Measurements from ENCODE around the gene NUTM2D. TPM values are rescaled to one million over a fixed set of nuclear protein-coding genes. Genes with fewer than 3 reads are reported as not detected.
"Not testable (repeated sequence)": the region's sequence is repeated elsewhere in the genome, so short reads cannot be mapped to it uniquely, and the experiment has no call there.

NUTM2D gene
- total RNA-seq, 2 experiments from 2014 or later: 1.6 to 2.0 TPM

DNA sequence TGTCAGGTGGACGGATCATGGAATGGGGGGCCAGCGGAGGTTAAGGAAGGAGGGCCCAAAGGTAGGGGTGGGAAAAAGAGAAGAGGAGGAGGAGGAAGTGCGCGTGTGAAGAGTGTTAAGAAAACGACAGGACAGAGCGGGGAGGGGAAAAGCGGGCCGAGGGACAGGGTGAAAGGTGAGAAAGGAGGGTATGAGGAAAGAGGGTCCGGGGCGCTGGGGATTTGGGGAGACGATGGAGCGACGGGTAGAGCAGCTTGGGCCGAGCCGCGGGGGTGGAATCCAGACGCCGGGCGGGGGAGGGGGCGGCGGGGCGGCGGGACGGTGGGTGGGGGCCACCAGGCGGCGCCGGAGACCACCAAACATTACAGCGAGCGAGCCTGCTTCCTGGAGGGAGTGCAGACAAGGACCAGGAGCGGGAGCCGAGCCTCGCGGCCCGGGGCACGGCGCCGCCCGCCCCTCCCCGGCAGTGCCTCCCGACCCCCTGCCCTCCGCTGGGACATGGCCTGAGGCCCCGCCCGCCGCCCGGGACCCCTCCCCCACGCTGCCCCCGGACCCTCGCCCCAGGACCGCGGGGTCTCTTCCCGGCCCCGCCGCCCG is 15.9 kb upstream of the NUTM2D start:
- Mint-ChIP-seq H3K27ac (peak overlapping the region; percentile 79), H3K4me3 (peak overlapping the region; percentile 89), H3K4me1 (ENCODE audit: low read depth) (peaks cover 13% of the 10 kb centered on the region)
- DNase-seq; POLR2A ChIA-PET; H3K9me3 Mint-ChIP-seq (ENCODE audit: insufficient read depth); H3K36me3 Mint-ChIP-seq (ENCODE audit: low read depth); CTCF ChIA-PET; H3K27me3 Mint-ChIP-seq (ENCODE audit: low read depth): not testable (repeated sequence)
- peak; percentile 14 for ATAC-seq

- H3K9me3 Mint-ChIP-seq (ENCODE audit: insufficient read depth); POLR2A ChIA-PET; H3K36me3 Mint-ChIP-seq (ENCODE audit: low read depth); H3K27me3 Mint-ChIP-seq (ENCODE audit: low read depth); CTCF ChIA-PET: not testable (repeated sequence)
- Mint-ChIP-seq H3K27ac (peak overlapping the region; percentile 87), H3K4me3 (peak overlapping the region; percentile 79), H3K4me1 (ENCODE audit: low read depth) (peaks cover 13% of the 10 kb centered on the region)
- DNase-seq (peak; percentile 82), ATAC-seq (peak; percentile 89)
Measured at GRCh38 chr10:87342249-87342710, 15.3 kb upstream of the NUTM2D start.

DNA sequence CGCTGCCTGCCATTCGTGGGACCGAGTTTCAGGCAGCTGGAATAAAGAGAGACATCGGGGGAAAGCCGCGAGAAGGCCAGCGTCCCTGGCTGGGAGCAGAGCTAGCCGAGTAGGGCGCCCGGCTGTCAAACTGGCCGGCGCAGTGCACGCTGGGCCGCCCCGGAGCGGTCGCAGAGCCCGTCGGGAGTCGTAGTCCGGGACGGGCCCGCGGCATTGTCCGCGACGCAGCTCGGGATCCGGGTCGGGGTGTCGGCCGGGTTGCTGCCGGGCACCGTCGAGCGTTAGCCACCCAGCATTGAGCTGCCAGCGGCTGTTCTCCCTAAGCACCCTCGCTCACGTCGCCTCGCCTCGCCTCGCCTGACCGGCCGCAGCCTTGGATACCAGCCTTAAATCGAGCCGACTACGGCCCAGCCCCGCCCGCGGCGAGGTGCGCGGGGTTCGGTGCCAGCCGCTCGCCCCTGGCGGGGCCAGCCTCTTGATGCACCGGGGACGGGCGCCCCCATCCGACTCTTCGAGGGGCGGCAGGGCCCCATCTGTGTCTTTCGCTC is 14.8 kb upstream of the NUTM2D start:
- POLR2A ChIA-PET; CTCF ChIA-PET; H3K27me3 Mint-ChIP-seq (ENCODE audit: low read depth); H3K36me3 Mint-ChIP-seq (ENCODE audit: low read depth); H3K9me3 Mint-ChIP-seq (ENCODE audit: insufficient read depth): not testable (repeated sequence)
- peak; percentile 88 for DNase-seq
- peak; percentile 83 for ATAC-seq
- H3K27ac Mint-ChIP-seq: peak overlapping the region; percentile 87
- peak overlapping the region; percentile 79 for H3K4me3 Mint-ChIP-seq
- peaks cover 13% of the 10 kb centered on the region for H3K4me1 Mint-ChIP-seq (ENCODE audit: low read depth)

- CTCF ChIA-PET; H3K4me3 Mint-ChIP-seq; H3K9me3 Mint-ChIP-seq (ENCODE audit: insufficient read depth); H3K4me1 Mint-ChIP-seq (ENCODE audit: low read depth); DNase-seq; H3K27me3 Mint-ChIP-seq (ENCODE audit: low read depth); H3K27ac Mint-ChIP-seq; H3K36me3 Mint-ChIP-seq (ENCODE audit: low read depth); POLR2A ChIA-PET; ATAC-seq: not testable (repeated sequence)
Measured at GRCh38 chr10:87345743-87346142, 11.8 kb upstream of the NUTM2D start.

DNA sequence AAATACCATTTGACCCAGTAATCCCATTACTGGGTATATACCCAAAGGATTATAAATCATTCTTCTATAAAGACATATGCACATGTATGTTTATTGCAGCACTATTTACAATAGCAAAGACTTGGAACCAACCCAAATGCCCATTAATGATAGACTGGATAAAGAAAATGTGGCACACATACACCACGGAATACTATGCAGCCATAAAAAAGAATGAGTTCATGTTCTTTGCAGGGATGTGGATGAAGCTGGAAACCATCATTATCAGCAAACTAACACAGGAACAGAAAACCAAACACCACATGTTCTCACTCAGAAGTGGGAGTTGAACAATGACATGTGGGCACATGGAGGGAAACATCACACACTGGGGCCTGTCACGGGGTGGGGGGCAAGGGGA is 7.4 kb upstream of the NUTM2D start:
- H3K4me3 Mint-ChIP-seq; DNase-seq; POLR2A ChIA-PET; H3K4me1 Mint-ChIP-seq (ENCODE audit: low read depth); H3K27ac Mint-ChIP-seq; H3K27me3 Mint-ChIP-seq (ENCODE audit: low read depth); ATAC-seq; H3K36me3 Mint-ChIP-seq (ENCODE audit: low read depth); CTCF ChIA-PET; H3K9me3 Mint-ChIP-seq (ENCODE audit: insufficient read depth): not testable (repeated sequence)

DNA sequence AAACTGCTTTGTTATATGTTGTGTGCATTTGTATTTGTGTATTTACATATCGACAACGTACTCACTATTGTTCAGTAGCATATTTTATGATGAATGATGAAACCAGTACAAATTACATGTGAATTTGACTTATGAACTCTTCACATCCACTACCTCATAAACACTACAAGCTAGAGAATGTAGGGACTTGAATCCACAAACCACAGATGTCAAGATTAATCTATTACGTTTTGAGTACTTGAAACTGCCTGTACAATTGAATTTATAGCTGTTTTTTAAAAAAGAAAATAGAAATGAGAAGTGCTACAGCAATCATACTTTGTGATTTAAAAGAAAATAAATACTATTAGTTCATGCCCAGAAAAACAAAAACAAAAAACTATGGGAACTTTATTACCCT is 4.7 kb upstream of the NUTM2D start:
- H3K4me1 Mint-ChIP-seq (ENCODE audit: low read depth); H3K4me3 Mint-ChIP-seq; H3K9me3 Mint-ChIP-seq (ENCODE audit: insufficient read depth); H3K36me3 Mint-ChIP-seq (ENCODE audit: low read depth); POLR2A ChIA-PET; ATAC-seq; H3K27me3 Mint-ChIP-seq (ENCODE audit: low read depth); CTCF ChIA-PET; DNase-seq; H3K27ac Mint-ChIP-seq: not testable (repeated sequence)

DNA sequence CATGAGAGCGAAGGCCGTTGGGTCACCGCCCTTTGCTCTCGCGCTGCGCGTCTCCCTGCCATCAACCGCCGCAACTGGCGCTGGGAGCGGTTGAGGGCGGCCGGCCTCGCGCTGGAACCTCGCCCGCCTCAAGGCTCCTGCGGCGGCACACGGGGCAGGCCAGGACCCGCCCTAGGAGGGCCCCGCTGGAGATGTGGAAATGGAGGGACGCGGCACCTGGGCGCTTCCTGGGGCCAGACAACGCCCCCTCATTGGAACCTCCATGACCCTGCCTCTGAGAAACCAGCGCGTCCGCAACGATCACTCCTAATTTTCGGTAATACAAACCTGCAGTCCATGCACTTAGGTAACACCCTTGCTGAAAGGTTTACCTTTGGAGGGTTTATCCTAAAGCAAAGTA is 2.4 kb upstream of the NUTM2D start:
- CTCF ChIA-PET; DNase-seq; H3K27me3 Mint-ChIP-seq (ENCODE audit: low read depth); H3K27ac Mint-ChIP-seq; H3K9me3 Mint-ChIP-seq (ENCODE audit: insufficient read depth); H3K4me1 Mint-ChIP-seq (ENCODE audit: low read depth); H3K4me3 Mint-ChIP-seq; H3K36me3 Mint-ChIP-seq (ENCODE audit: low read depth); ATAC-seq; POLR2A ChIA-PET: not testable (repeated sequence)

GRCh38 chr10:87358159-87358558 is 615 bp downstream of the NUTM2D start:
- H3K27ac Mint-ChIP-seq; H3K36me3 Mint-ChIP-seq (ENCODE audit: low read depth); H3K27me3 Mint-ChIP-seq (ENCODE audit: low read depth); H3K4me3 Mint-ChIP-seq; H3K4me1 Mint-ChIP-seq (ENCODE audit: low read depth); POLR2A ChIA-PET; H3K9me3 Mint-ChIP-seq (ENCODE audit: insufficient read depth); CTCF ChIA-PET; ATAC-seq; DNase-seq: not testable (repeated sequence)

GRCh38 chr10:87369514-87370112 is 12.1 kb downstream of the NUTM2D start:
- H3K27me3 Mint-ChIP-seq (ENCODE audit: low read depth); CTCF ChIA-PET; ATAC-seq; H3K4me3 Mint-ChIP-seq; POLR2A ChIA-PET; H3K36me3 Mint-ChIP-seq (ENCODE audit: low read depth); H3K4me1 Mint-ChIP-seq (ENCODE audit: low read depth); H3K9me3 Mint-ChIP-seq (ENCODE audit: insufficient read depth); H3K27ac Mint-ChIP-seq; DNase-seq: not testable (repeated sequence)

DNA sequence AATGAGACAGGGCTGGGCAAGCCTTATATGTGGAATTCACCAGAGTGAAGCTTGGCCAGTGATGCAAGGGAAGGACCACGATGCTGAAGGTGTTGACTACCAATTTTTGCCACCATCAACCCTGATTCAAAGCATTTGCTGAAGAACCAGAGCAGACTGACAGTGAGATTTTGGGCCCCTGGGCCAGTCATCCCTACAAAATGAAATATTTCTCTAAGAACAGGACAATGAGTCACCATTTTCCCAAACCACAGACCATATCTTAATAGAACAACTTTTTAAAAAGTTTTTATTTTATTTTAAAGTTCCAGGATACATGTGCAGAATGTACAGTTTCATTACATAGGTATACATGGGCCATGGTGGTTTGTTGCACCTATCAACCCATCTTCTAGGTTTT is 16.5 kb downstream of the NUTM2D start:
- H3K27me3 Mint-ChIP-seq (ENCODE audit: low read depth); DNase-seq; H3K36me3 Mint-ChIP-seq (ENCODE audit: low read depth); POLR2A ChIA-PET; H3K4me3 Mint-ChIP-seq; H3K27ac Mint-ChIP-seq; CTCF ChIA-PET; H3K4me1 Mint-ChIP-seq (ENCODE audit: low read depth); H3K9me3 Mint-ChIP-seq (ENCODE audit: insufficient read depth); ATAC-seq: not testable (repeated sequence)

GRCh38 chr10:87379115-87379514 is 21.6 kb downstream of the NUTM2D start:
- ATAC-seq; H3K9me3 Mint-ChIP-seq (ENCODE audit: insufficient read depth); DNase-seq; POLR2A ChIA-PET; H3K4me3 Mint-ChIP-seq; H3K27me3 Mint-ChIP-seq (ENCODE audit: low read depth); H3K4me1 Mint-ChIP-seq (ENCODE audit: low read depth); H3K36me3 Mint-ChIP-seq (ENCODE audit: low read depth); H3K27ac Mint-ChIP-seq; CTCF ChIA-PET: not testable (repeated sequence)

DNA sequence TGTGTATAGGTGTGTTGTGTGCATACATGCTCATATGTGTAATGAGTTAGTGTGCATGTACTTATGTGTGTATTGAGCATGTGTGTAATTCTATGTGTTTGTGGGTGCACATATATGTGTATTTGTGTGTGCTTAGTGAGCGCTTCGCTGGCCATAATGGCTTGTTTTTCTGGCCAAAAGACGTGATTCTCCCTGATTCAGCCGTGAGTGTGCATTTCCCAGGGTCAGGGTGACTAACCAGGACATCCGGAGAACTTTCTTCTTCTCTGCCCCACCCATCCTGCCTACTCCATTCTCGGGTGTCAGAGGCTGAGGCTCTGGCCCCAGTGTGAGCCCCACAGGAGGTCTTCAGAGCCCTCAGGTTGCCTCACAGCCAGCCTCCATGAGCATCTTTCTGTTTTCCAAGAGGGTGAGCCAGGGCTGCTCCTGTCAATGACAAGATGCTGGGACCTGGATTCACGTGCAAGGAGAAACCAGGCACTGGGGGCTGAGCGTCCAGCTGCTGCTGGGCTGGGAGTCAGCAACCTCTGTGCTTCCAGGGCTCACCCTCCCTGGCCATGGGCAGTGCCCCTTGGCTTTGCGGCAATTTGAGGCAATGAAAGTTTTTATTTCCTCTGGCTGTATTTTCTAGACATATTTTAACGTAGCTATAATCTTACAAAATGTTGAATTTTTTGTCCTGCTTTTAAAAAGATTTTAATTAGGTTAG is 25.8 kb downstream of the NUTM2D start:
- H3K4me1 Mint-ChIP-seq (ENCODE audit: low read depth); CTCF ChIA-PET; H3K27ac Mint-ChIP-seq; H3K9me3 Mint-ChIP-seq (ENCODE audit: insufficient read depth); ATAC-seq; H3K36me3 Mint-ChIP-seq (ENCODE audit: low read depth); H3K27me3 Mint-ChIP-seq (ENCODE audit: low read depth); H3K4me3 Mint-ChIP-seq; POLR2A ChIA-PET; DNase-seq: not testable (repeated sequence)

Data from activated CD8-positive, alpha-beta T cell treated with anti-CD3 and anti-CD28 coated beads, Interleukin-2, amount 10 ng/mL, durations not matched to agents 7 days and 5 days (primary cell).